Inflammatory macrophage treated with lipopolysaccharide for 1 hour (primary cell): ENCODE measurements around the gene ARVCF.

Source experiments
- DNase-seq, 2 donors: peaks; one replicate each; pipeline ENCODE4 v3.0.0-alpha.2; 2020 to 2022

ARVCF gene

DNA sequence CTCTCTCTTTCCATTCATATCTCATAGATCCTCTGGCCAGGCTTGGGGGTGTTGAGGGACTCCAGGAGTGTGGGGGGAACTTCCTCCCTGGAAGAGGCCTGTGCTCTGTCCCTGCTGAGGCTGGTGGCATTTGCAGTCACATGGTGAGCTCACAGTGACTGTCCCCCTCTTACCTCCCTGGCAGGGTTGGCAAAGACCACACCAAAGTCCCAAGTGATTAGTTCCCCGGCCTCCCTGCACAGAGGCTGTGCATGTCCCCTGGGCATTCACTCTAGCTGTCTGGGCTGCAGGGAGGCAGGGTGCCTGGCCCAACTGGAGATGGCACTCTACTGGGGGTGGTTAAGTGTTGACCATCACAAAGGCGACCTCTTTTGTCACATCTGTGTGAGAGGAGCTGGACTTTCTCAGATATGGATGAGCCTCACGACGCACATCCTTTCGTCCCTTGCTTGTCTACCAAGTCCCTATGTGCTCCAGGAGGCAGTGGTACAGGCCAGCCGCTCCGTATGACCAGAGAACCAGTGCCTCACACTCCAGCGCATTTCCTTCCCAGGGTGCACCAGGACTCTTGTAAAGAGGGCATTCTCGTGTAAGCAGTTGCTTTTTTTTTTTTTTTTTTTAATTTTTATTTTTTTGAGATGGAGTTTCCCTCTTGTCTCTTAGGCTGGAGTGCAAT lies 13.1 kb upstream of the ARVCF start:
- no peak for DNase-seq

DNA sequence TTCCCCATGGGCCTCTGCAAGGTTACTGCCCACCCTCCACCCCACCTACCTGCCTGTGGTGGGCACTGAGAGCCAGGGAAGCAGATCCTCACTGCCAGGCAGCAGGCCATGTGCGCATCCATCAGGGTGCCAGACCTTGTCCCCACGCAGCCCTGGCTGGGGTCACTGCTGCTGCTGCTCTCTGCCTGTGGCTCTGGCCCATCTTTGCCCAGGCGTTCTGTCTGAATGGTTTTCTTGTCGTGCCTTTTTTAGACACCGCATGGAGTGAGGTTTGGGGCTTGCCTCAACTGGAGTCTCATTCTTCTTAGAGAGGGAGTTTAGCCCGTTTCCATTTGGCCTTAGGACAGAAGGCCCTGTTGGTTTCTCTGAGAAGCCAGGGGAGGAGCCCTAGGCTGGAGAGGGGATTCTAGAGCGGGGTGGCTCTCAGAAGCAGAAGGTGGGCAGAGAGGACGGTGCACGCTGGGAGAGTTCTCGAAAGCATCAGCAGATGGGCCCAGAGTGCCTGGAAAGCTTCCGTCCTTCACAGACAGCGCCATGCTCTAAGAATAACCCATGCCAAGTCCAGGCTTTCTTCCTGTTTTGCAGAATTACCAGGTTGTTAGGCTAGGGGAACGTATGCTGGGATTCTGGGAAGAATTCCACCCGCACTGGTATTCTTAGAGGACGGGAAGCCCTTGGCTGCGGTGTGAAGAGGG lies 12.4 kb upstream of the ARVCF start:
- DNase-seq = no peak

DNA sequence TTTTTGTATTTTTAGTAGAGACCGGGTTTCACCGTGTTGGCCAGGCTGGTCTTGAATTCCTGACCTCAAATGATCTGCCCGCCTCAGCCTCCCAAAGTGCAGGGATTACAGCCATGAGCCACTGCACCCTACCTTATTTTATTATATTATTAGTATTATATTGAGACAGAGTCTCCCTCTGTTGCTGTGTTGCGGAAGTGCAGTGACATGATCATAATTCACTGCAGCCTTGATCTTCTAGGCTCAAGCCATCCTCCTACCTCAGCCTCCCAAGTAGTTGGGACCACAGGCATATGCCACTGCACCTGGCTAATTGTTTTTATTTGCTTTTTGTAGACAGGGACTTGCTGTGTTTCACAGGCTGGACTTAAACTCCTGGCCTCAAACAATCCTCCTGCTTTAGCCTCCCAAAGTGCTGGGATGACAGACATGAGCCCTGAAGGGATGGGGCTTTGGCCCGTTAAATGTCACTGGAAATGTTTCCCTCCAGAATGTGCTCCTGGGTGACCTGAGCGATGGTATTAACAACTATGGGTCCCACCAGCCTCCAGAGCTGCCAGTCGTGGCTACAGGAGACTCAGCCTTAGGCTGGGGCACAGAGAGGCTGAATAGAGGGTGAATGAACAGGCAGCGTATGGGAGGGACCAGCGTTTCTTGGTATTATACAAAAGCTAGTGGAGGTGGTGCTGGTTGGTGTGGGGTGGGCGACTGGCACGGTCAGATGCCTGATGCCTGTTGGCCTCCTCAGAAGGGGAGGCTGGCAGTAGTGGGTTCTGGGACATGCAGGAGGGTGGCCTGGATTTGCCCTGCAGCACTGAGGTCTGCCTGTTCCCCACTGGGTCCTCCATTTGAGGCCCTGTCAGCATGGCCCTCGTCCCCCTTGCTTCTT lies 11.6 kb upstream of the ARVCF start:
- peak in 1 of 2 donors; percentile 21 for DNase-seq

DNA sequence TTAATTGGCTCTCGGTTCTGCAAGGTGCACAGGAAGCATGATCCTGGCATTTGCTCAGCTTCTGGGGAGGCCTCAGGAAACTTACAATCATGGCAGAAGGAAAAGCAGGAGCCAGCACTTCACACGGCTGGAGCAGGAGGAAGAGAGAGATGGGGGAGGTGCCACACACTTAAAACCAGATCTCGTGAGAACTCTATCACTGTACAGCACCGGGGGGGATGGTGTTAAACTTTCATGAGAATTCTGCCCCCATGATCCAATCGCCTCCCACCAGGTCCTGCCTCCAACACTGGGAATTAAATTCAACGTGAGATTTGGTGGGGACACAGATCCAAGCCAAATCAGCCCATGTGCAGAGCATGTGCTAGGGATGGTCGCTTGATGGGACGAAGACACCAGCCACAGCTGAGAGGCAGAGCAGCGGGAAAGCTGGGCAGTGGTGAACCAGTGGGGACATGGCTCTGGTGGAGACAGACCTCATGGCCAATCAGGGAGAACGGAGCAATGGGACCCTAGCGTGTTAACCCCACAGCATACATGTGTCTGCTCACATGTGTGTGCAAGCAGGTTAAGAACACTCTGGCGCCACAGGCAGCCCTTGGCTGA lies 10.5 kb upstream of the ARVCF start:
- no peak for DNase-seq

DNA sequence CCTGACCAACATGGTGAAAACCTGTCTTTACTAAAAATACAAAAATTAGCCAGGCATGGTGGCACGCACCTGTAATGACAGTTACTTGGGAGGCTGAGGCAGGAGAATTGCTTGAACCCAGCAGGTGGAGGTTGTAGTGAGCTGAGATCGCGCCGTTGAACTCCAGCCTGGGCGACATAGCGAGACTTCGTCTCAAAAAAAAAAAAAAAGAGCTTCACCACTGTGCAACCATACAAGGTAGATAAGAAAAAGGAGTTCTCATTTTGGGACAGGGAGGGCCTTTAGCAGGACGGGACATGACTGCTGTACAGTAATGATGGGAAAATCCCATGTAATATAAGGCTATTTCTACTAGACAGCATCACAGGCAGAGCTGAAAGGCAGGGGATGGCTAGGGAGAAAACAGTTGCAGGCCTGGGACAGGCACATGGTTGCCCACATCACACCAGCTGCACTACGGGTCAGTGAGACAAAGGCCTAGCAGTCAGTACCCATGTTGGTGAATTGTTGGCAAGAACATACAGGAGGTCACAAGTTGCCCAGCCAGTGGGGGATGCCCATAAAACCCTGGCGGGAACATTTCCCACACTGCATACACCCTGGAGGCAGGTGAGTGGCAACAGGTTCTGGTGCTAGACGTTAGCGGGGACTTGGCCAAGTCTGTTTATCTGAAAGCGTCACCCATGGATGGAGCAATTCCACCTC lies 9.7 kb upstream of the ARVCF start:
- DNase-seq = no peak

DNA sequence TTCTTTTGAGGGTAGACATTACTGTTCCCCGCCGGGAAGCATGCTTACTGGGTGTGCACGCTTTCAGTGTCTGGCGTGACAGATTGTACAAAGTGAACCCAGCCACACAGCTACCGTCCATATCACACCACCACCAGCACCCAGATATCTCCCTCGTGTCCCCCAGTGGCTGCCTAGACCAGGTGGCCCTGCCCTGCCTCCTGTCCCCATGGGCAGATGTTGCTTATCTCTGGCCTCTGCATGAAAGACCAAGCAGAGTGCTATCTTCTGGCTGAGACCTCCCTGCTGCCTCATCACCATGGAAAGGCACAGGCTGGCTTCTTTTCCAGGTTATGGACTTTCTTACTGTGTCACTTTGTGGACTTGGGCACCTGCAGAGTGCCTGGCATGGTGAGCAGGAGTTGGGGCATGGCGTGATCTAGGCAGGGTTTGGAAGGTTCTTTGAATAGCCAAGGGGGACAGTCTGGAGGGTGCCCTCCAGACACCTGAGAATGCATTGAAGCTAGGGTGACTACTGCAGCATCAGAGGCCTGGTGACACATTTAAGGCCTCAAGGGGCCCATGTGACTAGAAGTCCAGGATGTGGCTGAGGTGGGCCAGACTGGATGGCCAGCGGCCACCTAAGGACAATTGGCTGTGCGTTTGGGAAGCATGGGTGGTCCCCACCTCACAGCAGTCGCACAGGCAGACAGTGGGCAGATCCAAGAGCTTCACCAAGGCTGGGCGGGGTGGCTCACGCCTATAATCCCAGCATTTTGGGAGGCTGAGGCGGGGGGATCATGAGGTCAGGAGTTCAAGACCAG lies 9.0 kb upstream of the ARVCF start:
- DNase-seq = no peak

DNA sequence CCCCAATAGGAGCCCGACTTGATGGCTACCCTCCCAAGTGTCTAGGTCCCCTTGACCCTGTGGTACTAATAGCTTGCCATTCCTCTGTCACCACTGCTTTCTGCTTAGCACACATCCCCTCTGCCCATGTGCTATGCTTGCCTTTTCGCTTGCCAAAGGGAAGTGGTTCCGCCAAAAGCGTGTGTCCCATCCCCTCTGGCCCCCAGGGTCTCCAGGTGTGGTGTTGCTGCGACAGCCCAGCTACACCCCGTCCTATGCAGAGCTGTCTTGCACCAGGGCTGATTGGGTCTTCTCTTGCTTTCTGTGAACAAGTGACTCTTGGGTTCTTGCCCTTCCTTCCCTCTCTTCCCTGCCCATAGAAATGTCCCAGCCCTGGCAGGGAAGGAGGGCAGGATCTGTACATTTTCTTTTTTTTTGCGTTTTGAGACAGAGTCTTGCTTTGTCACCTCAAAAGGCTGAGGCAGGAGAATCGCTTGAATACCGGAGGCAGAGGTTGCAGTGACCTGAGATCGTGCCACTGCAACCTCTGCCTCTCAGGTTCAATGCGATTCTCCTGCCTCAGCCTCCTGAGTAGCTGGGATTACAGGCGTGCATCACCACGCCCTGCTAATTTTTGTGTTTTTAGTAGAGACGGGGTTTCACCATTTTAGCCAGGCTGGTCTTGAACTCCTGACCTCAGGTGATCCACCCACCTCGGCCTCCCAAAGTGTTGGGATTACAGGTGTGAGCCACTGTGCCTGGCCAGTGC lies 8.2 kb upstream of the ARVCF start:
- no peak for DNase-seq

DNA sequence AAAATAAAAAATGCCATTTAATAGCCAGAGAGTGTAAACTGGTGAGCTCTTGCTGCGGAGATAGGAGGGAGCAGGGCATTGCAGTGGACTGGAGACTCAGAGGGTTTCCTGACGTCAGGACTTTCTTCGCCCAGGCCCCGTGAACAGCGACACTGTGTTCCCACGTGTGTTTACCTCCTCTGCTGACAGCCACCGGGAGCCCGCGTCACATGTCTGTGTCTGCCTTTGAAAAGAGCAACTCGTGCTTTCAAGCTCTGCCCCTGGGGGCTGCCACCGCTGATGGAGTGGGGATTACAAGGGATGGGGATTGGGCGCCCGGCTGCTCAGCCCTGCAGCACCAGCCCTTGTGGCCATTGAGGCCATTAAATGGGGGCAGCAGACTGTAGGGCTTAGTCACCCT lies 7.6 kb upstream of the ARVCF start:
- DNase-seq = no peak

DNA sequence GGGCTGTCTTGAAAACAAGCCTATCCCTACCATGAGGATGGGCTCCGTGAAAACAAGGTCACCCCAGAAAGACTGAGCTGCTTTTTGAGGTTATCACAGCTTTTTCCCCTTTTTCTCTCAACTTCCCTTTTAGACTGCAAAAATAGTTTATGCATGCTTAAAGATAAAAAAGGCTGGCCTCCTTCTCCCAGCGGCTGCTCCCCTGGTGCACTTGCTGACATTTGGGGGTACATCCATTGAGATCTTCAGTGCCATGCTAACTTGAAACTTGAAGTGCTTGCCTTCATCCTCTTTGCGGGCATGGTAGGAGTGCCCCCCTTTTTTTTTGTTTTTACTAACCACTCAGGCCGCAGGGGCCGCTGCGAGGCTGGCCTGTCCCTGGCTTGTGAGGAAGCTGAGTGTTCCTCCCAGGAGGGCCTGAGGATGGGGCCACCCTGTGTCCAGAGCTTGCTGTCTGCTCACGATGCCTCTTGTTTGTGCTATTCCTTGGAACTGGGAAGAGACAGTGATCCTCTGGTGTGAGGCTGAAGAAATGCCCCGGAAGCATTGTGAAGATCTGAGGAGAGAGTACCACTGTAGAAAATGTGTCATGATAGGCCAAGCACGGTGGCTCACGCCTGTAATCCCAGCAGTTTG lies 6.5 kb upstream of the ARVCF start:
- DNase-seq = peak in 1 of 2 donors; percentile 26

DNA sequence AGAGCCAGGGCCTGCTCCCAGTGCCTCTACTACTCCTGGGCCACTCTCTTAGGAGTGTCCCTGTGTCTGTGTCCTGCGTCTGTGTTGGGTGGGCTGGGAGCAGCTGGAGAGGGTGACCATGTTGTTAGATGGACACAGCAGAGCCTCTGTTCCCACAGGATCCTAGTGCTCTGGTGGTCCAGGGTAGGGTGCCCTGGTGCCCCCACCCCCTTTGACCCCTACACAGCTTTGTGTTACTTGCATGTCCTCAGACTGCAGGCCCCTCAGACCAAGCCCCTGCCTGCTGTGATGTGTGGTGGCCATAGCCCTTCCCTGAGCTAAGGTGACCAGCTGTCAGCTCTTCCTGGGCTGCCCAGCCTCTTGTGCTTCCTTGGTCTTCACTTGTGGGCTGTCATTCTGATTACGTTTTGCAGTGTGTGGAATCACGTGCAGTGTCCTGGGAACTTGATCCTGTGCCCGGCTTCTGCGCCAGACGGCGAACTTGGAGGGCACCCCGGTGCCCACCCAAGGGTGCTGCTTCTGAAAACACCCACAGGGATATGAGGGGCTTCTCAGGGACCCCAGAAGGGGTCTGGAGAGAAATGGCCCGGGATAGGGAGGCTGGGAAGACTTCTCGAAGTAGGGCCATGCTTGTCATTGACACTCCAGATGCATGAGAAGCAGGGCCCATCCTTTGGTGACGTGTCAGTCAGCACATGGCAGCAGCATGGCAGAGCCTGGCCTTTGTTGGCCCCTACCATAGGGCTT lies 5.8 kb upstream of the ARVCF start:
- DNase-seq = no peak

DNA sequence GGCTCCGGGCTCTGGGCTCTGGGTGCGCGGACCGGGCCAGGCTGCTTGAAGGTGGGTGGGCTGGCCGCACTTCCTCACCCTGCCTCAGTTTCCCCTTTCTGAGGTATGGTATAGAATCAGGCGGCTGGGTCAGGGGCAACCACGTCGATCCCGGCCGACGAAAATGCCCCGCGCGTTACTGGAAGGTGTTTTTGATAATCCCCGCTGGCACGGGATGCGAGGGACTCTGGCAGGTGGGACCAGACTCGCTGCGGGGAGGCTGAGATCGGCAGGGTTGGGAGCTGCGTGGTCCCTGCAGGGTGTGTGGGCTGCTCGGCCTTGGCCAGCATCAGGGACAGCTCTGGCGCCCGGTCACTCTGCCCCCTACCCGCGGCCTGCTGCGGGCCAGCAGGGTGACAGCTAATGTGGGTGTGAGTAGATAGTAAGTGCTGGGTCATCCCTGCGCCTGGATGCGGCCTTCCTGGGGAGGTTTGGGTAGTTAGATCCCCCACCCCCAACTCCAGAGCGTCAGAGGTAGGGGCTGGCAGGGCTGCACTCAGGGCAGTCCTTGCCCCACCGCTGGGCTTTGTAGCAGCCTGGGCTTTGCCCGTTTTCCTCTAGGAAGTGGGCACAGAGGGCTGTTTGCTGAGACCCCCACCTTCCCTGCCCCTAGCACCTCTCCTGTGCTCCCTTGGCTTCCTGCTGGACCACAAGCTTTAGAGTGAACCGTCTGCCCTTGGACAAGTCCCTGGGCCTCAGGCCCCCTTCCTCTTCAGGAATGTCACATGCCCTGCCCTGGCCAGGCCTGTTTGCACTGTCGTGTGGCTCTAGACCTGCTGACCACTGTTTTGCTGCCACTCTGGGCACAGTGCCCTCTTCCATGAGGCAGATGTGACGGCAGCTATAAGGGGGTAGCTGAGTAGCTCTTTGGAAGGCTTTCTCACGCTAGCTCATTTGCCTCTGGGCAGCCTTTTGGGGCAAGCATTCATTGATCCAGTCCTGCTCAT lies 4.9 kb upstream of the ARVCF start:
- peak; percentile 21 to 36 for DNase-seq

DNA sequence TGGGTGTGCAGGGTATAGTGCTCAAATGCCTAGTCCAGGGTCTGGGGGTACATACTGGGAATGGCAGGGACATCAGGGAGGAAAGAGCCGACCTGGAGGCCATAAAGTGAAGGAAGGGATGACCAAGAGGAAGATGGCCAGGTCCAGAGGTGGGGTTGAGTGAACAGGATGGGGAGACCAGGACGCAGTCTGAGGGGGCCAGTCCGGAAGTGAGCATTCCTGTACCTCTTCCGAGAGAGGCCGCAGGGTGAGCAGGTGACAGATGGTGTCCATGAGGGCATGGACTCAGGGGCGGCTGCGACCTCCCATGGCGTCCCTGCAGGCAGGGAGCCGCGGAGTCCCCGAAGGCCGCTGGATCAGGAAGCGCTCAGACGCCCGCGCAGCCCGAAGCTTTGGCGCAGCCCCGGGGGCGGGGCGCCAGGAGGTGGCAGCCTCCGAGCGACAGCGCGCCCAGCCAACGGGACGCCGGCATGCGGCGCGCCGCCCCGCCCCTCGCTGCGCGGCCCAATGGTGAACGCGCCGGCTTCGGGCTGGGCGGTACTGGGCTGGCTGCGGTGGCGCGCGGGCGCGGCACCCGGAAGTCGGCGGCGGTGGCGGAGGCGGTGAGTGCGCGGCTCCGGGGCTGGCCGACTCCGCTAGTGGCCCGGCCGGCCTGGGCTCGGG lies 4.0 kb upstream of the ARVCF start, which contains the start of gene TANGO2:
TSS of gene TANGO2 (plus strand) at position 578 of the 663 bp plus-strand sequence. CDS start 15,689 bp downstream, outside the sequence.
- DNase-seq = peak; percentile 89 to 96

DNA sequence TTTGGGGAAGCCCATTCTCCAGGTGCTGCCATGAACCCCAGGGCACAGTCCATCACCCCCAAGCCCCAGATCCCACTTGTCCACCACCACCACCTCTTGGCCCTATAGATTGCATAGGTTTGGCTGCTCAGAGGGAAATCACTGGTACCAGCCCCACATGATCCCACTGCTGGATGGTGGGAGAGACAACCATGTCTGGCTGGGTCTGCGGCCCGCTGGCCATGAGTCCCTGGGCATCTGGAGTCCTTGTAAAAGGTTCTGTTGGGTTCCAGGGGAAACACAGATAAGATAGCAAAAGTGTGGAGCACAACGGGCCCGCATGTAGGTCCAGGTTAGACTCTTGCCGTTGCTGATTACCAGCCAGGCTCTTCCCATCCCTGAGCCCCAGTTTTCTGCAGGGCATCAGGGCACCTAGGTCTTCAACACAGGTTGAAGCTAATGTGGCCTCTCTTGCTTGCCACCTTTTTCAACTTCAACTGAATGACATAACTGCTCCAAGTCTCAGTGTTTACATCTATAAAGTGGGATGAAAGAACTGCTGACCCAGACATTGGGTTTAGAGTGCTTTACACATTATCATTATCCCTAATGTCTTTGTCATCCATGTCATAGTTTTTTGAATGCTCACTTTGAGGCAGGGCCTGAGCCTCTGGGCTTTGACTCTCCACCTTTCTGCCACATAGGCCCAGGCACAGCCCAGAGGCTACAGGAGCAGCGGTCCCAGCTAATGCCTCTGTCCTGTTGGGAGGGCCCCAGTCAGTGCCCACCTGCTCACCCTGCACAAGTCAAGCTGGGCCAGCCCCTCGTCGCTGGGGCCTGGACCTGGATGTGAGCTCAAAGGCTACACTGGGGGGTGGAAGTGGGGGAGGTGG lies 3.3 kb upstream of the ARVCF start:
- no peak for DNase-seq

DNA sequence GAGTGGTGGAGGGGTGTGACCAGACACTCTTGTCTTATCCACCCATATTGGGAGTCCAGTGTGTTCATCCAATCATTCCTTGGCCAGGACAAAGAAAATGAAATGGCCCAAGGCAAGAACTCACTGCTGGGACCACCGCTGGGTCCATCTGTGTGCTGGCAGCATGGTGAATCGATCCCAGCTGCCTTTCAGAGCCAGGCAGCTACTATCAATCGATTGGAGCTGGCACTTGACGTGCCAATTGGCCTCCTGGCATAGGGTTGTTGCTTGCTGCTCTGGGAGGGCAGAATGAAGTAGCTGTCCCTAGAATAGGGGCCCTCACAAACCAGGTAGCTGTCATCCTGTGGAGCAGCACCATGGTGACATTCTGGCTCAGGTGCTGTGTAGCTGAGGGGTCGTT lies 1.4 kb upstream of the ARVCF start:
- no peak for DNase-seq

DNA sequence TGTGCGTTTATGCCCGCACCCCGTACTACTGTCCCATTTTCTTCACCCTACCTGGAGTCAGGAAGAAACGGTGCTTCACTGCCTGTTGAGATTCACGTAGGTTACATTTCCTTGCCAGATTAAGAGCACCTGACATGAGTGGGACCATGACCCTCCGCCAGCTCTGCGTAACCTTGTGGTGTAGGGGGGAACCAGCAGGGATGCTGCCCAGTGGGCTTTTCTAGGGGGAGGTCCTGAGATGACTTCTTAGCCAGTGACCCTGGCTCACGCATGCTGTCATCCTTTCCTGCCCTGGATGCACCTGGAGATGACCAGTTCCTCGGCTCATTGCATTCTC lies 967 bp upstream of the ARVCF start:
- DNase-seq = no peak

DNA sequence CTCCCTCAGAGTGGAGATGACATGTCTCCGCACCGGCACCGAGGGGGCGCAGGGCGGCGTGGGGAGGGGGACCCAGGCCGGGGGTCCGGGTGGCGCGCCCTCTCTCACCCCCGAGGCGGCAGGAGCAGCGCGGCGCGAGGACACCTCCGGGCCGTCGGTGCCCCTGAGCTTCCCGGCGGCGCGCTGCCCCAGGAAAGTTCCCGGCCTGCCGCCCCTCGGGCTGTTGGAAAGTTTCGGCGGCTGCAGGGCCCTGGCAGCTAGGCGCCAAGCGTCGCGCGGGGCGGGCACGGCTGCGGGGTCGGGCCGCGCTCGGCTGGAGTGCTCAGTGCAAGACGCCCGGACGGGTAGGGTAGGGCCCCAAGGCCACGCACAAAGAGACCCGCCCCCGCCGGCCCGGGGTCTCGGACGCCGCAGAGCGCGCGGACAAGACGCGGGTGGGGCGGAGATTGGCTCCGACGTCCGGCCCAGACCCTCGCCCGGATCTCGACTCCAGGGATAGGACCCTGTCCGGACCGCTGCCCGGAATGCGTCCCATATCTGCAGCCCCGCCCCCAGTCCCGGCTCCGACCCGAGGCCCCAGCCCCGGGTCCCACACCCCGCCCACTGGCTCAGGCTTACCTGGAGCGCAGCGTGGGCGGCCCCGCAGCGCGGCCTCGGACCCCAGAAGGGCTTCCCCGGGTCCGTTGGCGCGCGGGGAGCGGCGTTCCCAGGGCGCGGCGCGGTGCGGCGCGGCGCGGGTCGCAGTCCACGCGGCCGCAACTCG lies 471 bp downstream of the ARVCF start:
- DNase-seq = no peak
